HG02852 (cell line): ENCODE measurements around the gene PLAAT1.

Experiments used
- ATAC-seq: cut with Tn5 transposase; IDR thresholded peaks from one replicate; pipeline ENCODE4 v1.9.1; 2021; ENCODE audit warnings: mild to moderate bottlenecking, moderate library complexity; ENCODE audit not compliant: unreplicated experiment

PLAAT1 gene

DNA sequence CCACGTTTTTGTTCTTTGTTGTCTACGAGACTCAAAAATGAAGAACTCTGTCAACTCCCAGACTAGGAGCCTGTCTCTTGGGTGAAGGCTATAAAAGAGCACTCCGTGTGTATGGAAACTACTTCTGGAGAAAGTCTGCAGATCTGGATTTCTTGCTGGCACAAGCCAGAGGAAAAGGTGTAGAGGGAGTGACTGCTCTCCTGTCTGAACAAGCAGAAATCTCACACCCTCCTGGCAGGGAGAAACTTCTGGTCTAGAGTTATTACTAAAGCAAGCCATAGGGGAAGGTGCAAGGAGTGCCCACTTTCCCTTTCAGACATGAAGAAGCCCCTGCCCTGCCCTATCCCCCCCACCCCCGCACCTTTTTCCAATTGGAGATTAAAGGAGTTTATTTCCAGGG is 9.5 kb downstream of the PLAAT1 start:
- ATAC-seq: no peak

- no peak for ATAC-seq
Measured at GRCh38 chr3:193253986-193254660, 13.1 kb downstream of the PLAAT1 start.

GRCh38 chr3:193261970-193262369 is 20.9 kb downstream of the PLAAT1 start:
- no peak for ATAC-seq

GRCh38 chr3:193262707-193263106 is 21.7 kb downstream of the PLAAT1 start:
- ATAC-seq: no peak

DNA sequence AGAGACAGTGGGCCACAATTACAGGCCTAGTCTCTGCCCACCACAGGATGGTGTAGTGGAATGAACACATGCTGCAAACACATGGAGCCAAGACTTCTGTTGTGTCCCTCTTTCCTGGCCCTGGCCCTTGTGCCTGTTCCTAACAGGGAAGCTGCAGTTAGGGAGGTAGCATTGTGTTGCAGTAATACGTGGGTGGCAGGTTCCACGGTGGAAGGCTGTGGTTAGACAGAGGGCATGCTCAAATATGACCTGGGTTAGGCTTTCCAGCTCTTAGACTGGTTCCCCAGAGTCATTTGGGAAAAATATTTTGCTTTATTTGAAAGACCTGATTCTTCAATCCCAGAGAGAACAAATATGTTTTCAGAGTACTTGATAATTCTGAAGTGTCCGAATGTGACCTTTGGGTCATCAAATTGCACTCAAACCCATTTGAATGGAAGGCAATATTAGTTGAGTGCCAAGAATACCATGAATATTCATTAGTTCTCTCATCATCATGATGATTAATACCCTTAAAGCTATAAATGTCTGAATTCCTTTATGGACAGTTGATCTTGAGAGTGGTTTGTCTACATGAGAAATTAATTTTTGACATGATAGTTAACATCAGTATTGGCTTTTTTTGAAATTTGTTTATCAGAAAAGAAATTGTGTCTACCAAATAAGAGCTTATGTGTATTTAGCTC is 28.5 kb downstream of the PLAAT1 start:
- no peak for ATAC-seq

DNA sequence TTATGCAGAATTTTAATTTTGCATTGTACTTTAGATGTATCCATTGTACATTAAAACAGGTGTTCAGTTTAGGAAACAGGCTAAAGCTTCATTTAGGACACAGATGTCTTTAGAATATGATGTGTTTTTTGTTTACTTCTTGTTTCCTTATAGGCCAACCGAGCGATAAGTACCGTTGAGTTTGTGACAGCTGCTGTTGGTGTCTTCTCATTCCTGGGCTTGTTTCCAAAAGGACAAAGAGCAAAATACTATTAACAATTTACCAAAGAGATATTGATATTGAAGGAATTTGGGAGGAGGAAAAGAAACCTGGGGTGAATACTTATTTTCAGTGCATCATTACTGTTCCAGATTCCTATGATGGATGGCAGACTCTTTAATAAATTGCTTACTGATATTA is 29.4 kb downstream of the PLAAT1 start:
- ATAC-seq: no peak

- ATAC-seq: no peak
Measured at GRCh38 chr3:193271101-193271840, 30.2 kb downstream of the PLAAT1 start.

- ATAC-seq: no peak
Measured at GRCh38 chr3:193292386-193292785, 51.4 kb downstream of the PLAAT1 start.

DNA sequence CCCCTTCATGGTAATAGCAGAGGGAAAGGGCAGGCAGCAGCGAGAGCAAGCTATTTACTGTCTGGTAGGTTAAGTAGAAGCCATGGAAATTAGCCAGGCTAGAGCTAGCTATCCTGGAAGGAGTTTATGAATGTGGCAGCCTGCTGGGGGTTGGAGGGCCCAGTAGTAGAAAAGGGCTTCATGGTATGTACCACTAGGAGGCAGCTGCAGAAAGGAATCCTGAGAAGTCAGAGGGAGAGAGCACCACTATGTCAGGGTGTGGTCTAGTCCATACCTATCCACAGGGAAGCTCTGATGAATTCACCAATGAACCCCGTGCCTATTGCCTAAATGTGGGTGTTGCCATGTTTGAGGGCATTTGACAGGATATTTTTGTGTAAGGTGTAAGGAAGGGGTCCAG is 55.0 kb downstream of the PLAAT1 start:
- no peak for ATAC-seq

DNA sequence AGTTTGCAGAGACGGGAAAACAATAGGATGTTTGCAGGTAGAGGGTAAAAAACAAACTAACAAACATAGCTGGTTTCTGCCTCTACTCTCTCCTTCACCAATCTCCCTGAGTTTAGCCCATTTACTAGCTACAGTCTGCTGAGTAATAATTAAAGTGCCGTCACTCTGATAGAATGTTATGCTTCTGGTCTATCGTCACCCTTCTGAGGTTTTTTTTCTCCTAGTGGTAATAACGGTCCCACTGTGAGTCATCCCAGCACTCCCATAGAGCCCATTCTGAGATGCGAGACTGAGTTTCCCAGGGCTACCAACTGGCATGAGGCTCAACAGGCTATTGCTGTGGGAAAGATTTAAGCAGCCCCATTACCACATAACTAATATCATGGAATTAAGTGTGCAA is 56.4 kb downstream of the PLAAT1 start:
- ATAC-seq: no peak

- ATAC-seq: no peak
Measured at GRCh38 chr3:193301433-193301832, 60.4 kb downstream of the PLAAT1 start.

GRCh38 chr3:193305356-193305755 is 64.3 kb downstream of the PLAAT1 start:
- ATAC-seq: no peak

DNA sequence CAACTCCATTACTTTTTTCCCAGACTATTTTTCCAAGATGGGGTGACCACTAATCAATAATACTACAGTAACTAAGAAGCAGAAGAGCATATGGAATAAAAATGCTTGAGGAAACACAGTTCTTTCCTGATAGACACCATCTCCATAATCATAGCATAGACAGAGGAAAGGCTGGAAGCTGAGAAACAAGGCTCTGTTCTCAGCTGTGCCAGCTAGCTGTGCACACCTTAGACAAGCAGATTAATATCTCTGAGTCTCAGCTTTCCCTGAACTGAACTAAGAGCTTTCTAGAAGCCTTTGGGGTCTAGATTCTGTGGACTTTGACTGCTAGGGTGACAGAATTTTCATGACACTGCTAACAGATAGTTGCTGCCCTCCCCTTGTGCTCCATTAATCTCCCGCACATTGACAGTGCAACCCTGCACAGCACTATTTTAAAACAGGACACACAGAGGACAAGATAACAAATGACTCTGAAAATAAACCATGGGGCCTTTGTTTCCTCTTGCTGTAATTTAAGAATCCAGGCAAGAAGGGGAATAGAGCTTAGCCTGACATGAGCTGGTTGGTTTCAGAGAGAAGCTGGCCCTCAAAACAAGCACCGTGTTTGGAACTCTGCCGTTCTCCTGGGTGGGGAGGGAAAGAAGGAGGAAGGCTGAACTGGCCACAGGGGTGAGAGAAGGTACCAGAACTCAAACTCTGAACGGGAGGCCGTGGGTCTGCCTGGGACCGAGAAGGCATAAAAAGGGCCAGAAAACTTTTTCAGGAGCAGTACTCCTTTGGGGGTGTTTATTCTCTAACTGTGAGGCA is 70.1 kb downstream of the PLAAT1 start:
- no peak for ATAC-seq

- no peak for ATAC-seq
Measured at GRCh38 chr3:193313061-193313958, 72.3 kb downstream of the PLAAT1 start.

- no peak for ATAC-seq
Measured at GRCh38 chr3:193314161-193314560, 73.1 kb downstream of the PLAAT1 start.

DNA sequence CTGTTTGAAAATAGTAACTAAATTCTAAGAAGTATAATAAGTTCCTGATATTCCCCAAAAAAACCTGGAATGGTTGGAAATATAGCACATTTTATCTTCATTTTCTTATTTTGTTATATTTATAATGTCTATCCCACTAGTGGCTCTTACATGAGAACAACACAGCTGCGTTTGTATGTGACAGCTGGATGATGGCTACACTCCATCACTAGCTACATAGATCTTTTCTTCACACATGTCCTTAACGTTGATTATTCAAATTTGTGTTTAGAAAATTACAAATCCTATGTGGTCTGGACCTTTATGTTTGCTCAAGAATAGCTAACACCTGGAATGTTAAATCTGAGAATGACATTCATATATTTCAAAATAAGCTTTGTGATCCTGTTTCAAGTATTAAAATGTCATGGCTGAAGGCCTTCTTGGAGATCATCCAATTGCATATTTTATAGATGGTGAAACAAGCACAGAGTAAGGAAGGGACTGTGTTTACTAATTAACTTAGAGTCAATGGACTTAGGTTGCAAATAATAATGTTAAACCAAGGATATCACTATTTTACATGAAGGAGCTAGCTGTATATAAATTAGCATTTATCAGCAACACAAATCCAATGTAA is 76.8 kb downstream of the PLAAT1 start:
- no peak for ATAC-seq
